Osteoblast (primary cell): ENCODE results near the gene RAC2. TPM values are rescaled to one million over a fixed set of nuclear protein-coding genes. Genes with fewer than 3 reads are reported as not detected.

Experiments
- DNase-seq: peaks from one replicate; pipeline ENCODE4 v3.0.0; 2011; ENCODE audit warnings: low spot score, mixed read lengths; ENCODE audit not compliant: insufficient read length; ENCODE audit errors: missing footprints
- H2AFZ ChIP-seq: 2 replicates; pipeline ENCODE4 v1.6.0; 2011; ENCODE audit warnings: mild to moderate bottlenecking, low read length
- H3K27ac ChIP-seq: 2 replicates; pipeline ENCODE4 v1.5.1; 2011; ENCODE audit warnings: mild to moderate bottlenecking, low read depth, low read length, moderate library complexity
- H3K27me3 ChIP-seq: 2 replicates; pipeline ENCODE4 v1.6.0; 2012; ENCODE audit warnings: mild to moderate bottlenecking, control low read depth, inconsistent platforms, low read length, moderate library complexity; ENCODE audit not compliant: insufficient read depth
- H3K36me3 ChIP-seq: 2 replicates; pipeline ENCODE4 v1.5.1; 2011; ENCODE audit warnings: mild to moderate bottlenecking, low read length, control low read depth, moderate library complexity; ENCODE audit not compliant: insufficient read depth
- H3K4me1 ChIP-seq: 2 replicates; pipeline ENCODE4 v1.5.1; 2011; ENCODE audit warnings: mild to moderate bottlenecking, low read length, control low read depth, moderate library complexity; ENCODE audit not compliant: insufficient read depth
- H3K4me2 ChIP-seq: 2 replicates; pipeline ENCODE4 v1.6.0; 2011; ENCODE audit warnings: mild to moderate bottlenecking, low read length; ENCODE audit not compliant: insufficient read depth
- H3K4me3 ChIP-seq: fragments of 200-600 bp; sonication (generic); 3 replicates; pipeline ENCODE4 v1.5.1; 2012; ENCODE audit warnings: mild to moderate bottlenecking, low read length, inconsistent platforms; ENCODE audit not compliant: insufficient read depth
- H3K79me2 ChIP-seq: 2 replicates; pipeline ENCODE4 v1.6.0; 2012; ENCODE audit warnings: mild to moderate bottlenecking, low read length, control low read depth, inconsistent platforms; ENCODE audit not compliant: insufficient read depth
- H3K9me3 ChIP-seq: 2 replicates; pipeline ENCODE4 v1.5.1; 2011; ENCODE audit warnings: low read depth, low read length, control low read depth
- H4K20me1 ChIP-seq: 2 replicates; pipeline ENCODE4 v1.6.0; 2012; ENCODE audit warnings: mild to moderate bottlenecking, low read length, control low read depth; ENCODE audit not compliant: insufficient read depth
- CTCF ChIP-seq: IDR thresholded peaks from 2 replicates; pipeline ENCODE4 v1.5.1; 2011; ENCODE audit warnings: mild to moderate bottlenecking, low read depth, low read length, moderate library complexity; ENCODE audit errors: extremely low read depth
- total RNA-seq: library from RNA; depleted of rRNA; stranded (reverse); fragments of >200 nt; gene quantifications from 2 replicates; pipeline ENCODE4 v1.2.3, GENCODE V29; 2012

The RAC2 gene
- total RNA-seq, 1 donor, result 14.5 TPM

DNA sequence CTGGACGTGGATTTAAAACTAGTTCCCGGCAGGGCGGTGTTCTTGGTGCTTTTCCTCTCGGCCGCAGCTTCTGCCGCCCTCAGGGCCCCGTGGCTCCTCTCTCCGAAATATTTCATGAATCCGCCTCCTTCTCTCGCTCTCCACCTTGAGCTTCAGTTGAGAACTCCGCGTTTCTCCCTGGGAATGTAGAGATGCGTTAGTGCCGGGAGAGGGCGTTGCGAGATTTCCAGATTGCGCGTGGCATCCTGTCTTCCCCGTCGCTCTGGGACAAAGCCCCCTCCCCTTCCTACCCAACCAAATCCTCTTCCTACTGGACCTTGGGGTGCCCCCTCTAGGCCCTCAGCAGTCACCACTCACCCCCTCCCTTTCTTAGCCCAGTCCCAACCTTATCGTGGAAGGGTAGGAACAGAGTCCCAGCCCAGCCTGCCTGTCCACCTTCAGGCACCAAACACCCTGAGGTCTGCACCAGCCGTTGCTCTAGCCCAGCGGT, 15.5 kb upstream of the RAC2 start:
- H3K27me3 ChIP-seq, result peaks cover 22% of the 10 kb centered on the region
- no peaks in the 10 kb centered on the region for H3K36me3 ChIP-seq
- H3K9me3 ChIP-seq, result peaks cover 10% of the 10 kb centered on the region
- peak overlapping the region; percentile 36 for H3K4me3 ChIP-seq
- DNase-seq, result peak; percentile 71
- H3K27ac ChIP-seq, result no peak overlapping the region
- H4K20me1 ChIP-seq, result no peaks in the 10 kb centered on the region
- TF ChIP-seq CTCF, result peak; percentile 70
- peak overlapping the region; percentile 68 for H3K4me2 ChIP-seq
- H2AFZ ChIP-seq, result peak overlapping the region; percentile 81
- no peaks in the 10 kb centered on the region for H3K79me2 ChIP-seq
- H3K4me1 ChIP-seq, result peaks cover 15% of the 10 kb centered on the region

DNA sequence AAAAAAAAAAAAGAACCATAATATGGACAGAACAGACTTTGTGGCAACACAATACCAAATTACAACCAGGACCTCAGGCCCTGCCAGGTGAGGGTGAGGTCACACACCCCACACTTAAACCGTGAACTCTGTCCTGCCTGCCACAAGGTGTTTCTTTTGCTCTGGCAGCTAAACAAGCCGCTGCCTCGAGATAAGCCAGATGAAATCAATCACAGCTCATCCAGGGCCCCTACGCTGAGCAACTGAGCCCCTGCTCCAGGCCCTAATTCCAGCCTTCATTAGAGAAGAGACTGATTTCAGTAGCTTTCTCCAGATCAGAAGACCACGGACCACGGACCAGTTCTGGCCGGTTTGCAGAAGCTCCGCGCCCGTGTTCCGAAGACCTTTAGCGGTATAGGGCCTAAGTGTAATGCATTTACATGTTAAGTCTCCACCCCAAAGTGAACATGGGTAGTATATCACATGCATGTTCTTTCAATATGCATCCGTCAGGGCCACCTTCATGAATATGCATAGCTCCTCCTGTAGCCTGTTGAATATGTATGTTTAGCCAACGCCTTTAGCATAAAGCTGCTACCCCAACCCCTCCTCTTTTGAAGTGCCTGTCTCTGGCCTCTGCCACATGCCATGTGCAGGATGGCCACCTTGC, 14.8 kb upstream of the RAC2 start:
- Histone ChIP-seq H3K36me3 (no peaks in the 10 kb centered on the region), H3K27me3 (peaks cover 22% of the 10 kb centered on the region), H3K4me2 (no peak overlapping the region), H2AFZ (no peak overlapping the region), H4K20me1 (no peaks in the 10 kb centered on the region), H3K4me1 (peaks cover 21% of the 10 kb centered on the region), H3K4me3 (no peak overlapping the region), H3K9me3 (peaks cover 3% of the 10 kb centered on the region), H3K27ac (no peak overlapping the region), H3K79me2 (no peaks in the 10 kb centered on the region)
- DNase-seq, result no peak
- TF ChIP-seq CTCF, result no peak

GRCh38 chr22:37258005-37258752, 14.1 kb upstream of the RAC2 start:
- DNase-seq, result no peak
- Histone ChIP-seq H2AFZ (no peak overlapping the region), H3K4me2 (no peak overlapping the region), H3K36me3 (no peaks in the 10 kb centered on the region), H3K27ac (no peak overlapping the region), H3K4me3 (no peak overlapping the region), H3K9me3 (no peaks in the 10 kb centered on the region), H3K4me1 (peaks cover 21% of the 10 kb centered on the region), H4K20me1 (no peaks in the 10 kb centered on the region), H3K79me2 (no peaks in the 10 kb centered on the region), H3K27me3 (peaks cover 22% of the 10 kb centered on the region)
- TF ChIP-seq CTCF, result no peak

GRCh38 chr22:37256075-37256726, 12.1 kb upstream of the RAC2 start:
- DNase-seq, result no peak
- Histone ChIP-seq H3K9me3 (no peaks in the 10 kb centered on the region), H3K27me3 (peaks cover 15% of the 10 kb centered on the region), H3K27ac (no peak overlapping the region), H3K4me3 (no peak overlapping the region), H3K4me1 (peaks cover 21% of the 10 kb centered on the region), H3K79me2 (no peaks in the 10 kb centered on the region), H4K20me1 (no peaks in the 10 kb centered on the region), H2AFZ (no peak overlapping the region), H3K4me2 (no peak overlapping the region), H3K36me3 (no peaks in the 10 kb centered on the region)
- TF ChIP-seq CTCF, result no peak
